ENCODE data around the gene KCTD17.

KCTD17 gene

GRCh38 chr22:37056246-37056645 lies 4.7 kb downstream of the KCTD17 start:
- H3K4me1 Mint-ChIP-seq (ENCODE audit: low read depth) = peaks cover 27% of the 10 kb centered on the region
- no peak overlapping the region for H3K27ac Mint-ChIP-seq
- no peak overlapping the region for H3K4me3 Mint-ChIP-seq
- H3K9me3 Mint-ChIP-seq = no peaks in the 10 kb centered on the region
- intact Hi-C loops (cut with micrococcal nuclease) = no loop called here
- H3K27me3 Mint-ChIP-seq = no peaks in the 10 kb centered on the region
- H3K36me3 Mint-ChIP-seq (ENCODE audit: low read depth) = peaks cover 92% of the 10 kb centered on the region

- Mint-ChIP-seq H3K27ac (no peak overlapping the region), H3K36me3 (ENCODE audit: low read depth) (peaks cover 100% of the 10 kb centered on the region), H3K27me3 (no peaks in the 10 kb centered on the region), H3K4me3 (no peak overlapping the region), H3K4me1 (ENCODE audit: low read depth) (peaks cover 22% of the 10 kb centered on the region), H3K9me3 (no peaks in the 10 kb centered on the region)
- intact Hi-C loops (cut with micrococcal nuclease) = no loop called here
Measured at GRCh38 chr22:37057226-37057625, 5.7 kb downstream of the KCTD17 start.

- peaks cover 100% of the 10 kb centered on the region for H3K36me3 Mint-ChIP-seq (ENCODE audit: low read depth)
- no peak overlapping the region for H3K4me3 Mint-ChIP-seq
- intact Hi-C loops (cut with micrococcal nuclease) = no loop called here
- peaks cover 15% of the 10 kb centered on the region for H3K4me1 Mint-ChIP-seq (ENCODE audit: low read depth)
- H3K27ac Mint-ChIP-seq = no peak overlapping the region
- H3K9me3 Mint-ChIP-seq = no peaks in the 10 kb centered on the region
- H3K27me3 Mint-ChIP-seq = no peaks in the 10 kb centered on the region
Measured at GRCh38 chr22:37057796-37058510, 6.4 kb downstream of the KCTD17 start.

- Mint-ChIP-seq H3K27me3 (no peaks in the 10 kb centered on the region), H3K4me1 (ENCODE audit: low read depth) (peaks cover 3% of the 10 kb centered on the region), H3K27ac (no peak overlapping the region), H3K4me3 (no peak overlapping the region), H3K36me3 (ENCODE audit: low read depth) (peaks cover 99% of the 10 kb centered on the region), H3K9me3 (no peaks in the 10 kb centered on the region)
- intact Hi-C loops (cut with micrococcal nuclease) = no loop called here
Measured at GRCh38 chr22:37058917-37059701, 7.6 kb downstream of the KCTD17 start.

- intact Hi-C loops (cut with micrococcal nuclease) = no loop called here
- Mint-ChIP-seq H3K36me3 (ENCODE audit: low read depth) (peaks cover 99% of the 10 kb centered on the region), H3K27me3 (no peaks in the 10 kb centered on the region), H3K27ac (no peak overlapping the region), H3K4me1 (ENCODE audit: low read depth) (no peaks in the 10 kb centered on the region), H3K9me3 (no peaks in the 10 kb centered on the region), H3K4me3 (no peak overlapping the region)
Measured at GRCh38 chr22:37059876-37060449, 8.4 kb downstream of the KCTD17 start.

- H3K27ac Mint-ChIP-seq = no peak overlapping the region
- no peaks in the 10 kb centered on the region for H3K9me3 Mint-ChIP-seq
- no peaks in the 10 kb centered on the region for H3K27me3 Mint-ChIP-seq
- intact Hi-C loops (cut with micrococcal nuclease) = no loop called here
- H3K36me3 Mint-ChIP-seq (ENCODE audit: low read depth) = peaks cover 88% of the 10 kb centered on the region
- no peaks in the 10 kb centered on the region for H3K4me1 Mint-ChIP-seq (ENCODE audit: low read depth)
- no peak overlapping the region for H3K4me3 Mint-ChIP-seq
Measured at GRCh38 chr22:37060801-37061610, 9.5 kb downstream of the KCTD17 start.

- peaks cover 80% of the 10 kb centered on the region for H3K36me3 Mint-ChIP-seq (ENCODE audit: low read depth)
- H3K9me3 Mint-ChIP-seq = no peaks in the 10 kb centered on the region
- intact Hi-C loops (cut with micrococcal nuclease) = no loop called here
- H3K4me3 Mint-ChIP-seq = no peak overlapping the region
- no peak overlapping the region for H3K27ac Mint-ChIP-seq
- no peaks in the 10 kb centered on the region for H3K4me1 Mint-ChIP-seq (ENCODE audit: low read depth)
- H3K27me3 Mint-ChIP-seq = peaks cover 2% of the 10 kb centered on the region
Measured at GRCh38 chr22:37061611-37062375, 10.3 kb downstream of the KCTD17 start.

- Mint-ChIP-seq H3K4me1 (ENCODE audit: low read depth) (no peaks in the 10 kb centered on the region), H3K9me3 (no peaks in the 10 kb centered on the region), H3K27ac (no peak overlapping the region), H3K36me3 (ENCODE audit: low read depth) (peaks cover 75% of the 10 kb centered on the region), H3K27me3 (peaks cover 8% of the 10 kb centered on the region), H3K4me3 (no peak overlapping the region)
- intact Hi-C loops (cut with micrococcal nuclease) = no loop called here
Measured at GRCh38 chr22:37062376-37062675, 10.8 kb downstream of the KCTD17 start.

GRCh38 chr22:37062702-37063381 lies 11.3 kb downstream of the KCTD17 start:
- intact Hi-C loops (cut with micrococcal nuclease) = no loop called here
- H3K36me3 Mint-ChIP-seq (ENCODE audit: low read depth) = peaks cover 70% of the 10 kb centered on the region
- peaks cover 13% of the 10 kb centered on the region for H3K27me3 Mint-ChIP-seq
- no peaks in the 10 kb centered on the region for H3K9me3 Mint-ChIP-seq
- H3K27ac Mint-ChIP-seq = no peak overlapping the region
- no peak overlapping the region for H3K4me3 Mint-ChIP-seq
- no peaks in the 10 kb centered on the region for H3K4me1 Mint-ChIP-seq (ENCODE audit: low read depth)

GRCh38 chr22:37063431-37064420 lies 12.2 kb downstream of the KCTD17 start:
- Mint-ChIP-seq H3K27me3 (peaks cover 22% of the 10 kb centered on the region), H3K4me3 (no peak overlapping the region), H3K9me3 (no peaks in the 10 kb centered on the region), H3K4me1 (ENCODE audit: low read depth) (no peaks in the 10 kb centered on the region), H3K27ac (no peak overlapping the region), H3K36me3 (ENCODE audit: low read depth) (peaks cover 61% of the 10 kb centered on the region)
- intact Hi-C loops (cut with micrococcal nuclease) = no loop called here

- Mint-ChIP-seq H3K27ac (no peak overlapping the region), H3K4me3 (no peak overlapping the region), H3K27me3 (peaks cover 28% of the 10 kb centered on the region), H3K4me1 (ENCODE audit: low read depth) (no peaks in the 10 kb centered on the region), H3K9me3 (no peaks in the 10 kb centered on the region), H3K36me3 (ENCODE audit: low read depth) (peaks cover 53% of the 10 kb centered on the region)
- intact Hi-C loops (cut with micrococcal nuclease) = no loop called here
Measured at GRCh38 chr22:37064553-37064952, 13.0 kb downstream of the KCTD17 start.

GRCh38 chr22:37065180-37065579 lies 13.6 kb downstream of the KCTD17 start:
- intact Hi-C loops (cut with micrococcal nuclease) = no loop called here
- Mint-ChIP-seq H3K4me3 (no peak overlapping the region), H3K4me1 (ENCODE audit: low read depth) (no peaks in the 10 kb centered on the region), H3K27ac (no peak overlapping the region), H3K9me3 (no peaks in the 10 kb centered on the region), H3K27me3 (peaks cover 34% of the 10 kb centered on the region), H3K36me3 (ENCODE audit: low read depth) (peaks cover 46% of the 10 kb centered on the region)

Data from dendritic cell treated with granulocyte-macrophage colony-stimulating factor and Interleukin-4, amounts not matched to agents 40 ng/mL and 50 ng/mL, for 4 days (primary cell).